NOMO-1 treated with DMSO at 0.1 percent for 48 hours (cell line): ENCODE measurements around the gene ELP4.

Source experiments
- DNase-seq: peaks from one replicate; lab custom pipeline; 2025; ENCODE audit not compliant: unreplicated experiment; lab: John Stamatoyannopoulos, UW

ELP4 gene

GRCh38 chr11:31768749-31769640 lies 259.4 kb downstream of the ELP4 start:
- DNase-seq, result no peak

- no peak for DNase-seq
Measured at GRCh38 chr11:31770011-31770700, 260.6 kb downstream of the ELP4 start.

- DNase-seq, result no peak
Measured at GRCh38 chr11:31772412-31772811, 262.8 kb downstream of the ELP4 start.

GRCh38 chr11:31779374-31779791 lies 269.8 kb downstream of the ELP4 start:
- DNase-seq, result no peak

- no peak for DNase-seq
Measured at GRCh38 chr11:31780078-31780477, 270.5 kb downstream of the ELP4 start.

- DNase-seq, result no peak
Measured at GRCh38 chr11:31780480-31780971, 271.0 kb downstream of the ELP4 start.

- no peak for DNase-seq
Measured at GRCh38 chr11:31782257-31782656, 272.7 kb downstream of the ELP4 start.

GRCh38 chr11:31783252-31783651 lies 273.7 kb downstream of the ELP4 start:
- no peak for DNase-seq

GRCh38 chr11:31784611-31785010 lies 275.0 kb downstream of the ELP4 start:
- no peak for DNase-seq

- no peak for DNase-seq
Measured at GRCh38 chr11:31786996-31787685, 277.6 kb downstream of the ELP4 start.

GRCh38 chr11:31788085-31788484 lies 278.5 kb downstream of the ELP4 start:
- DNase-seq, result no peak

GRCh38 chr11:31790649-31791048 lies 281.1 kb downstream of the ELP4 start:
- DNase-seq, result no peak

GRCh38 chr11:31792036-31792435 lies 282.5 kb downstream of the ELP4 start:
- no peak for DNase-seq

- DNase-seq, result no peak
Measured at GRCh38 chr11:31792456-31792855, 282.9 kb downstream of the ELP4 start.

GRCh38 chr11:31793264-31793663 lies 283.7 kb downstream of the ELP4 start:
- no peak for DNase-seq

GRCh38 chr11:31794548-31794947 lies 285.0 kb downstream of the ELP4 start:
- no peak for DNase-seq

- DNase-seq, result no peak
Measured at GRCh38 chr11:31795706-31796498, 286.3 kb downstream of the ELP4 start.

- no peak for DNase-seq
Measured at GRCh38 chr11:31796499-31797189, 287.1 kb downstream of the ELP4 start.

GRCh38 chr11:31797190-31798056 lies 287.9 kb downstream of the ELP4 start:
- no peak for DNase-seq
